Loucy (cell line): ENCODE measurements around the gene ARF1.

Experiments
- EZH2phosphoT487 ChIP-seq: fragments of 200-600 bp; IDR thresholded peaks from 2 replicates; pipeline ENCODE4 v1.6.1; 2018; ENCODE audit warnings: antibody characterized with exemption, mild to moderate bottlenecking, moderate library complexity, borderline replicate concordance
- TF ChIP-seq, protein P1 (sequence below): fragments of 200-600 bp; sonication (generic); conservative IDR thresholded peaks from 2 replicates; pipeline ENCODE4 v1.5.1; 2014; ENCODE audit warnings: mild to moderate bottlenecking, antibody characterized with exemption, low read length

GRCh38 chr1:228046421-228047182 is 35.9 kb upstream of the ARF1 start:
- TF ChIP-seq, protein P1, sequence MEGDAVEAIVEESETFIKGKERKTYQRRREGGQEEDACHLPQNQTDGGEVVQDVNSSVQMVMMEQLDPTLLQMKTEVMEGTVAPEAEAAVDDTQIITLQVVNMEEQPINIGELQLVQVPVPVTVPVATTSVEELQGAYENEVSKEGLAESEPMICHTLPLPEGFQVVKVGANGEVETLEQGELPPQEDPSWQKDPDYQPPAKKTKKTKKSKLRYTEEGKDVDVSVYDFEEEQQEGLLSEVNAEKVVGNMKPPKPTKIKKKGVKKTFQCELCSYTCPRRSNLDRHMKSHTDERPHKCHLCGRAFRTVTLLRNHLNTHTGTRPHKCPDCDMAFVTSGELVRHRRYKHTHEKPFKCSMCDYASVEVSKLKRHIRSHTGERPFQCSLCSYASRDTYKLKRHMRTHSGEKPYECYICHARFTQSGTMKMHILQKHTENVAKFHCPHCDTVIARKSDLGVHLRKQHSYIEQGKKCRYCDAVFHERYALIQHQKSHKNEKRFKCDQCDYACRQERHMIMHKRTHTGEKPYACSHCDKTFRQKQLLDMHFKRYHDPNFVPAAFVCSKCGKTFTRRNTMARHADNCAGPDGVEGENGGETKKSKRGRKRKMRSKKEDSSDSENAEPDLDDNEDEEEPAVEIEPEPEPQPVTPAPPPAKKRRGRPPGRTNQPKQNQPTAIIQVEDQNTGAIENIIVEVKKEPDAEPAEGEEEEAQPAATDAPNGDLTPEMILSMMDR, result no peak
- TF ChIP-seq EZH2phosphoT487, result no peak
